WERI-Rb-1 (cell line): ENCODE measurements around the gene CTSS.
"Not testable (repeated sequence)": the region's sequence is repeated elsewhere in the genome, so short reads cannot be mapped to it uniquely, and the experiment has no call there.

Experiments used
- DNase-seq: peaks from one replicate; pipeline ENCODE4 v3.0.0-alpha.2; 2020
- H3K27ac ChIP-seq: fragments of 250-450 bp; sonication (Bioruptor Pico); 2 replicates; pipeline ENCODE4 v1.5.1; 2020; ENCODE audit warnings: mild to moderate bottlenecking, moderate library complexity
- H3K27me3 ChIP-seq: fragments of 250-450 bp; sonication (Bioruptor Pico); 2 replicates; pipeline ENCODE4 v1.5.1; 2021; ENCODE audit warnings: mild to moderate bottlenecking, low read depth, moderate library complexity; ENCODE audit not compliant: insufficient read depth, severe bottlenecking
- H3K36me3 ChIP-seq: fragments of 250-450 bp; sonication (Bioruptor Pico); 2 replicates; pipeline ENCODE4 v1.5.1; 2020; ENCODE audit warnings: mild to moderate bottlenecking, moderate library complexity
- H3K4me3 ChIP-seq: 2 replicates; pipeline ENCODE4 v1.5.1; 2011; ENCODE audit warnings: low read depth, mild to moderate bottlenecking, control low read depth, low read length
- H3K9me3 ChIP-seq: fragments of 250-450 bp; sonication (Bioruptor Pico); 2 replicates; pipeline ENCODE4 v1.5.1; 2021; ENCODE audit warnings: mild to moderate bottlenecking, moderate library complexity; ENCODE audit not compliant: severe bottlenecking
- TF ChIP-seq, protein P1 (sequence below): IDR thresholded peaks from 2 replicates; pipeline ENCODE4 v1.5.1; 2011; ENCODE audit warnings: low read depth, mild to moderate bottlenecking, control low read depth, inconsistent platforms, low read length

Gene CTSS

DNA sequence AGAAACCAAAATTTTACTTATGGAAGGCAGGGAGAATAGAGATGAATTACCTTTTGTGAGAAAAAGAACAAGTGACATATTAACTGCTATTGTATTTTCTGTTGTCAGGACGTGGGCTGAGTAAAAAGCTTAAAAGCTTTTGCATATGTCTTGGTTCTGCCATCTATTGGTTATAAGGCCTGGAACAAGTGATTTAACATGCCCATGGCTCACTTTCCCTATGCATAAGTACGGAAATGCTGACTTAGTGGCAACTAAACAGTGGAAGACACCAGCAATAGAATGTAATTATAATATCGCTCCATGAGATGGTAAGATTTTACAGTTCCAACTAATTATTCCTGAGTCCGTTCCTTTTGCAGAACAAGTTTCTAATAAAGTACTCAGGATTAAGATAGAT is 6.7 kb upstream of the CTSS start:
- TF ChIP-seq, protein P1, sequence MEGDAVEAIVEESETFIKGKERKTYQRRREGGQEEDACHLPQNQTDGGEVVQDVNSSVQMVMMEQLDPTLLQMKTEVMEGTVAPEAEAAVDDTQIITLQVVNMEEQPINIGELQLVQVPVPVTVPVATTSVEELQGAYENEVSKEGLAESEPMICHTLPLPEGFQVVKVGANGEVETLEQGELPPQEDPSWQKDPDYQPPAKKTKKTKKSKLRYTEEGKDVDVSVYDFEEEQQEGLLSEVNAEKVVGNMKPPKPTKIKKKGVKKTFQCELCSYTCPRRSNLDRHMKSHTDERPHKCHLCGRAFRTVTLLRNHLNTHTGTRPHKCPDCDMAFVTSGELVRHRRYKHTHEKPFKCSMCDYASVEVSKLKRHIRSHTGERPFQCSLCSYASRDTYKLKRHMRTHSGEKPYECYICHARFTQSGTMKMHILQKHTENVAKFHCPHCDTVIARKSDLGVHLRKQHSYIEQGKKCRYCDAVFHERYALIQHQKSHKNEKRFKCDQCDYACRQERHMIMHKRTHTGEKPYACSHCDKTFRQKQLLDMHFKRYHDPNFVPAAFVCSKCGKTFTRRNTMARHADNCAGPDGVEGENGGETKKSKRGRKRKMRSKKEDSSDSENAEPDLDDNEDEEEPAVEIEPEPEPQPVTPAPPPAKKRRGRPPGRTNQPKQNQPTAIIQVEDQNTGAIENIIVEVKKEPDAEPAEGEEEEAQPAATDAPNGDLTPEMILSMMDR, result no peak
- no peaks in the 10 kb centered on the region for H3K27me3 ChIP-seq
- H3K4me3 ChIP-seq, result no peak overlapping the region
- no peaks in the 10 kb centered on the region for H3K36me3 ChIP-seq
- H3K9me3 ChIP-seq, result no peaks in the 10 kb centered on the region
- no peak overlapping the region for H3K27ac ChIP-seq
- no peak for DNase-seq

GRCh38 chr1:150767704-150768103 is 2.1 kb upstream of the CTSS start:
- not testable (repeated sequence) for DNase-seq, H3K27me3 ChIP-seq, H3K27ac ChIP-seq, H3K36me3 ChIP-seq, H3K4me3 ChIP-seq, H3K9me3 ChIP-seq

DNA sequence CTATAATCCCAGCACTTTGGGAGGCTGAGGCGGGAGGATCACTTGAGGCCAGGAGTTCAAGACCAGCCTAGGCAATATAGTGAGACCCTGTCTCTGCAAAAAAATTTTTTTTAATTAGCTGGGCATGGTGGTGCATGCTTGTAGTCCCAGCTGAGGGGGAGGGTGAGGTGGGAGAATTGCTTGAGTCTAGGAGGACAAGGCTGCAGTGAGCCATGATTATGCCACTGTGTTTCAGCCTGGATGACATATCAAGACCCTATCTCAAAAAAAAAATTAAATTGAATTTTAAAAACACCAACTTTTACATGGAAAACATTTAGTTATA is 361 bp upstream of the CTSS start:
- H3K4me3 ChIP-seq, H3K36me3 ChIP-seq, H3K27me3 ChIP-seq, DNase-seq, H3K9me3 ChIP-seq, H3K27ac ChIP-seq: not testable (repeated sequence)

- TF ChIP-seq, protein P1, result no peak
- Histone ChIP-seq H3K27ac (no peak overlapping the region), H3K9me3 (peaks cover 5% of the 10 kb centered on the region), H3K36me3 (no peaks in the 10 kb centered on the region), H3K27me3 (no peaks in the 10 kb centered on the region), H3K4me3 (no peak overlapping the region)
- DNase-seq, result no peak
These were observed 919 bp downstream of the CTSS start for GRCh38 chr1:150764617-150765101.

DNA sequence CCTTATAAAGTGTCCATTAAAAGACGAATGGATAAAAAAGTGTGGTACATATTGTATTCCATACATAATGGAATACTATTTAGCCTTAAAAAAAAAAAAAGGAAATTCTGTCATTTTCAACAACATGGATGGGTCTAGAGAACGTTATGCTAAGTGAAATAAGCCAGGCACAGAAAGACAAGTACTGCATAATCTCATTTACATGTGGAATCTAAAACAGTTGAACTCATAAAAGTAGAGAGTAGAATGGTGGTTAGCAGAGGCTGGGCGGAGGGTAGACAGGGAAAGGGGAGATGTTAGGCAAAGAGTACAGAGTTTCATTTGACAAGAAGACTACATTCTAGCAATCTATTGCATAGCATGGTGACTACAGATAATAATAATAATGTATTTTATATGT is 2.6 kb downstream of the CTSS start:
- no peaks in the 10 kb centered on the region for H3K36me3 ChIP-seq
- H3K4me3 ChIP-seq, result no peak overlapping the region
- H3K27me3 ChIP-seq, result no peaks in the 10 kb centered on the region
- H3K9me3 ChIP-seq, result peaks cover 5% of the 10 kb centered on the region
- no peak overlapping the region for H3K27ac ChIP-seq
- TF ChIP-seq, protein P1, result no peak
- no peak for DNase-seq

DNA sequence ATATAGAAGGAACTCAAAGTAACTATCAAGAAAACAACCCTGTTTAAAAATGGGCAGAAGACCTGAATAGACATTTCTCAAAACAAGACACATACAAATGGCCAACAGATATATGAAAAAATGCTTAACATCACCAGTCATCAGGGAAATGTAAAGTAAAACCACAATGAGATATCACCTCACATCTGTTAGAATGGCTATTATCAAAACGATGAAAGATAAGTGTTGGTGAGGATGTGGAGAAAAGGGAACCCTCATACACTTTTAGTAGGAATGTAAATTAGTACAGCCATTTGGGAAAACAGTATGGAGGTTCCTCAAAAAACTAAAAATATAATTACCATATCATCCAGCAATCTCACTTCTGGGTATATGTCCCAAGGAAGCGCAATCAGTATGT is 3.0 kb downstream of the CTSS start:
- TF ChIP-seq, protein P1, result no peak
- Histone ChIP-seq H3K27me3 (no peaks in the 10 kb centered on the region), H3K9me3 (peaks cover 5% of the 10 kb centered on the region), H3K27ac (no peak overlapping the region), H3K36me3 (no peaks in the 10 kb centered on the region), H3K4me3 (no peak overlapping the region)
- DNase-seq, result no peak

GRCh38 chr1:150761801-150762200 is 3.8 kb downstream of the CTSS start:
- H3K36me3 ChIP-seq, result no peaks in the 10 kb centered on the region
- peaks cover 5% of the 10 kb centered on the region for H3K9me3 ChIP-seq
- no peak for DNase-seq
- H3K27me3 ChIP-seq, result no peaks in the 10 kb centered on the region
- H3K27ac ChIP-seq, result no peak overlapping the region
- TF ChIP-seq, protein P1, result no peak
- no peak overlapping the region for H3K4me3 ChIP-seq
